Mesothelial cell of epicardium (in vitro differentiated cells): ENCODE data around the gene TNFRSF17. TPM values are rescaled to one million over a fixed set of nuclear protein-coding genes. Genes with fewer than 3 reads are reported as not detected.
"Not testable (repeated sequence)": the region's sequence is repeated elsewhere in the genome, so short reads cannot be mapped to it uniquely, and the experiment has no call there.

Experiments used
- DNase-seq, 2 experiments: peaks; one replicate each; pipeline ENCODE4 v3.0.0; 2021; ENCODE audit warnings: low spot score in 2 of 2; ENCODE audit not compliant: unreplicated experiment in 2 of 2
- H3K27ac Mint-ChIP-seq: 2 replicates; pipeline ENCODE4 v1.8.0; 2021; ENCODE audit warnings: mixed read lengths
- H3K27me3 Mint-ChIP-seq: 2 replicates; pipeline ENCODE4 v1.8.0; 2021; ENCODE audit warnings: low read depth, mixed read lengths
- H3K36me3 Mint-ChIP-seq: 2 replicates; pipeline ENCODE4 v1.8.0; 2021; ENCODE audit warnings: mixed read lengths
- H3K4me1 Mint-ChIP-seq: 2 replicates; pipeline ENCODE4 v1.8.0; 2021; ENCODE audit warnings: mixed read lengths
- H3K4me3 Mint-ChIP-seq: 2 replicates; pipeline ENCODE4 v1.8.0; 2021; ENCODE audit warnings: mild to moderate bottlenecking, moderate library complexity, mixed read lengths
- H3K9me3 Mint-ChIP-seq: 2 replicates; pipeline ENCODE4 v1.8.0; 2021; ENCODE audit warnings: mixed read lengths
- CTCF ChIP-seq: fragments of 200-600 bp; sonication (generic); IDR thresholded peaks from one replicate; pipeline ENCODE4 v1.5.0; 2021; ENCODE audit warnings: antibody characterized with exemption; ENCODE audit not compliant: unreplicated experiment
- total RNA-seq: library from RNA; stranded (reverse); gene quantifications from 3 replicates; pipeline ENCODE4 v1.2.1, GENCODE V29; 2021

The TNFRSF17 gene
- total RNA-seq, 1 donor from 2014 or later = not detected

DNA sequence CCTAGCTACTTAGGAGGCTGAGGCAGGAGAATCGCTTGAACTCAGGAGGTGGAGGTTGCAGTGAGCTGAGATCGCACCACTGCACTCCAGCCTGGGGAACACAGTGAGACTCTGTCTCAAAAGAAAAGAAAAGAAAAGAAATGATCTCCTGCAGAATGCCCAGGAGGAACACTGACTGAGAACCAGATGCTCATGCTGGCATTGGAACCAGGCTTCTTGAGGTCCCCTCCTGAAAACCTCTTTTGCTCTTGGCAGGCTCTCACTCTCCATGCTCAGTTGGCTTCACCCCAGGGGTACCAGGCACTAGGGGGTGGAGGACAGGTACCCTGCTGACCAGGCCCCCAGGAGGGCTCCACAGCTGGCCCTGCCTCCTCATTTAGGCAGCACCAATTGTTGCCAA is 8.5 kb upstream of the TNFRSF17 start:
- no peak for TF ChIP-seq CTCF
- peaks cover 1% of the 10 kb centered on the region for H3K36me3 Mint-ChIP-seq
- DNase-seq = no peak
- H3K4me1 Mint-ChIP-seq = peaks cover 4% of the 10 kb centered on the region
- no peak overlapping the region for H3K4me3 Mint-ChIP-seq
- H3K9me3 Mint-ChIP-seq = no peaks in the 10 kb centered on the region
- H3K27me3 Mint-ChIP-seq = no peaks in the 10 kb centered on the region
- no peak overlapping the region for H3K27ac Mint-ChIP-seq

- Mint-ChIP-seq H3K4me1 (peaks cover 4% of the 10 kb centered on the region), H3K9me3 (no peaks in the 10 kb centered on the region), H3K27me3 (no peaks in the 10 kb centered on the region), H3K4me3 (no peak overlapping the region), H3K27ac (no peak overlapping the region), H3K36me3 (peaks cover 1% of the 10 kb centered on the region)
- no peak for TF ChIP-seq CTCF
- DNase-seq = no peak
Measured at GRCh38 chr16:11957591-11958395, 7.2 kb upstream of the TNFRSF17 start.

DNA sequence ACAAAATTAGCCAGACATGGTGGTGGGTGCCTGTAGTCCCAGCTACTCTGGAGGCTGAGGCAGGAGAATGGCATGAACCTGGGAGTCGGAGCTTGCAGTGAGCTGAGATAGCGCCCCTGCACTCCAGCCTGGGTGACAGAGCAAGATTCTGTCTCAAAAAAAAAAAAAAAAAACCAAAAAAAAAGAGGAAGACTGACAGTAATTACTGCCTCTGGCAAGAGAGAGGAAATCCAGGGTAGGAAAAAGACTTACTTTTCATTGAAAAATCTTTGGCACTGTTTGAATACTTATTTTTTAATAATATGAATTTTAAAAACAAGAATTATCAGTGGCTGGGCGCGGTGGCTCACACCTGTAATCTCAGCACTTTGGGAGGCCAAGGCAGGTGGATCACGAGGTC is 2.6 kb upstream of the TNFRSF17 start:
- not testable (repeated sequence) for DNase-seq, H3K27me3 Mint-ChIP-seq, H3K36me3 Mint-ChIP-seq, H3K4me3 Mint-ChIP-seq, H3K4me1 Mint-ChIP-seq, H3K27ac Mint-ChIP-seq, H3K9me3 Mint-ChIP-seq

GRCh38 chr16:11962978-11963377 is 2.0 kb upstream of the TNFRSF17 start:
- not testable (repeated sequence) for H3K27me3 Mint-ChIP-seq, H3K9me3 Mint-ChIP-seq, H3K4me1 Mint-ChIP-seq, H3K36me3 Mint-ChIP-seq, H3K27ac Mint-ChIP-seq, H3K4me3 Mint-ChIP-seq, DNase-seq

GRCh38 chr16:11963706-11964105 is 1.3 kb upstream of the TNFRSF17 start:
- Mint-ChIP-seq H3K4me3 (no peak overlapping the region), H3K27ac (no peak overlapping the region), H3K27me3 (no peaks in the 10 kb centered on the region), H3K4me1 (no peaks in the 10 kb centered on the region), H3K9me3 (no peaks in the 10 kb centered on the region), H3K36me3 (peaks cover 1% of the 10 kb centered on the region)
- no peak for DNase-seq
- TF ChIP-seq CTCF = no peak

- H3K4me1 Mint-ChIP-seq = no peaks in the 10 kb centered on the region
- peaks cover 2% of the 10 kb centered on the region for H3K36me3 Mint-ChIP-seq
- H3K9me3 Mint-ChIP-seq = no peaks in the 10 kb centered on the region
- H3K27me3 Mint-ChIP-seq = no peaks in the 10 kb centered on the region
- no peak for DNase-seq
- H3K27ac Mint-ChIP-seq = no peak overlapping the region
- no peak for TF ChIP-seq CTCF
- H3K4me3 Mint-ChIP-seq = no peak overlapping the region
Measured at GRCh38 chr16:11966173-11966572, 1.2 kb downstream of the TNFRSF17 start.
